Gastrocnemius medialis (tissue), 4 donors: ENCODE data around the gene UGT1A8. TPM values are rescaled to one million over a fixed set of nuclear protein-coding genes. Genes with fewer than 3 reads are reported as not detected.
"Not testable (repeated sequence)": the region's sequence is repeated elsewhere in the genome, so short reads cannot be mapped to it uniquely, and the experiment has no call there.

Source experiments
- ATAC-seq, 2 donors: fragments of 150-250 bp; one replicate each; pipeline ENCODE4 v1.9.1; 2016
- DNase-seq, 2 donors: peaks; one replicate each; pipeline ENCODE4 v3.0.0-alpha.2; 2019
- H3K27ac ChIP-seq, 4 donors: fragments of 200-600 bp; sonication (generic); 1 replicate in 1 of 4; 2 replicates in 3 of 4; pipeline ENCODE4 v1.5.1; 2016 to 2018; ENCODE audit warnings: mild to moderate bottlenecking in 2 of 4, moderate library complexity in 1 of 4
- H3K27me3 ChIP-seq, 3 donors: fragments of 200-600 bp; sonication (generic) in 2 of 3; 1 replicate in 1 of 3; 2 replicates in 2 of 3; pipeline versions ENCODE4 v1.5.1 to v1.6.0; 2016 to 2019; ENCODE audit warnings: mild to moderate bottlenecking in 1 of 3, moderate library complexity in 1 of 3
- H3K36me3 ChIP-seq, 2 donors: fragments of 200-600 bp; sonication (generic) in 1 of 2; one replicate each; pipeline ENCODE4 v1.5.1; 2017 to 2018
- H3K4me1 ChIP-seq, 2 donors: fragments of 200-600 bp; sonication (generic) in 1 of 2; one replicate each; pipeline ENCODE4 v1.5.1; 2016 to 2017; ENCODE audit warnings: mild to moderate bottlenecking in 2 of 2
- H3K4me3 ChIP-seq, 4 donors: fragments of 200-600 bp; sonication (generic) in 3 of 4; 1 replicate in 1 of 4; 2 replicates in 3 of 4; pipeline ENCODE4 v1.5.1; 2016 to 2019; ENCODE audit warnings: mild to moderate bottlenecking in 2 of 4
- H3K9me3 ChIP-seq, 3 donors: fragments of 200-600 bp; sonication (generic) in 2 of 3; 1 replicate in 1 of 3; 2 replicates in 2 of 3; pipeline ENCODE4 v1.5.1; 2016 to 2019
- POLR2A ChIP-seq, 2 donors: fragments of 450-650 bp; IDR thresholded peaks; one replicate each; pipeline ENCODE4 v1.6.1; 2017; ENCODE audit warnings: antibody characterized with exemption in 2 of 2, mild to moderate bottlenecking in 2 of 2, moderate library complexity in 2 of 2
- in situ Hi-C, 4 donors: fragments of 200-750 bp; cut with MboI; loops; one replicate each; pipeline versions ENCODE4 v1.15.0 to v1.8.0; 2017; ENCODE audit warnings: low sequenced_read_pairs in 4 of 4
- intact Hi-C: fragments of 100-400 bp; cut with DNase I; formaldehyde crosslinking; loops from one replicate; pipeline ENCODE4 v1.15.1; 2023; ENCODE audit warnings: low total_unique reads
- total RNA-seq, 4 donors: library from RNA; depleted of rRNA; stranded (reverse); fragments of >200 nt; gene quantifications; one replicate each; pipeline versions ENCODE4 v1.1.0 to v1.2.3, GENCODE V29; 2016
- TF ChIP-seq, protein P1 (sequence below), 5 experiments: fragments of 450-650 bp in 3 of 5; fragments of 200-600 bp in 2 of 5; sonication (generic) in 2 of 5; IDR thresholded peaks in 4 of 5; conservative IDR thresholded peaks in 1 of 5; 1 replicate in 4 of 5; 2 replicates in 1 of 5; pipeline ENCODE4 v1.5.1; 2016 to 2019; ENCODE audit warnings: antibody characterized with exemption in 5 of 5, mild to moderate bottlenecking in 3 of 5, moderate library complexity in 3 of 5

The UGT1A8 gene
- total RNA-seq, 4 donors from 2014 or later = not detected

DNA sequence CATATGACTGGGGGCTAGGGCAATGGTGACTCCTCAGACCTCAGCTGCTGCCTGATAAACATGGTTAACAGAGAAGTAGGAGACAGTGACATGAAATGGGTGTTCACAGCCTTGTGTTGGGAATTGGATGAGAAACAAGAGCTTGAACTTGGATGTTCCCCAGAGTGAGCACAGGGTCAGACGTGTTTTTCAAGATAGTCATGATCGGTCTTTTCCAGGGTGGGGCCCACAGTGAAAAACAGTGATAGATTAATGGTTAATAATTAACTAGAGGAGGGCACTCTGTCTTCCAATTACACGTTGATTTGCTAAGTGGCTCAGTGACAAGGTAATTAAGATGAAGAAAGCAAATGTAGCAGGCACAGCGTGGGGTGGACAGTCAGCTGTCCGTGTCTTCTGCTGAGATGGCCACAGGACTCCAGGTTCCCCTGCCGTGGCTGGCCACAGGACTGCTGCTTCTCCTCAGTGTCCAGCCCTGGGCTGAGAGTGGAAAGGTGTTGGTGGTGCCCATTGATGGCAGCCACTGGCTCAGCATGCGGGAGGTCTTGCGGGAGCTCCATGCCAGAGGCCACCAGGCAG is 111.4 kb downstream of the UGT1A8 start, which contains the start of gene UGT1A3:
TSS of gene UGT1A3 (plus strand) at position 320 of the 579 bp plus-strand sequence. CDS start at position 405, 85 bp downstream.
- ATAC-seq (no peak), DNase-seq (no peak)
- no peaks in the 10 kb centered on the region for H3K36me3 ChIP-seq
- H3K9me3 ChIP-seq = no peaks in the 10 kb centered on the region
- in situ Hi-C loops (no loop called here), intact Hi-C loops (no loop called here)
- H3K27me3 ChIP-seq = no peaks in the 10 kb centered on the region
- H3K4me3 ChIP-seq = no peak within 1 kb of the TSS
- H3K27ac ChIP-seq = no peak within 1 kb of the TSS
- H3K4me1 ChIP-seq = no peaks in the 10 kb centered on the region
- TF ChIP-seq POLR2A (IDR thresholded peaks at IDR 0.05) = no peak
- TF ChIP-seq, protein P1, sequence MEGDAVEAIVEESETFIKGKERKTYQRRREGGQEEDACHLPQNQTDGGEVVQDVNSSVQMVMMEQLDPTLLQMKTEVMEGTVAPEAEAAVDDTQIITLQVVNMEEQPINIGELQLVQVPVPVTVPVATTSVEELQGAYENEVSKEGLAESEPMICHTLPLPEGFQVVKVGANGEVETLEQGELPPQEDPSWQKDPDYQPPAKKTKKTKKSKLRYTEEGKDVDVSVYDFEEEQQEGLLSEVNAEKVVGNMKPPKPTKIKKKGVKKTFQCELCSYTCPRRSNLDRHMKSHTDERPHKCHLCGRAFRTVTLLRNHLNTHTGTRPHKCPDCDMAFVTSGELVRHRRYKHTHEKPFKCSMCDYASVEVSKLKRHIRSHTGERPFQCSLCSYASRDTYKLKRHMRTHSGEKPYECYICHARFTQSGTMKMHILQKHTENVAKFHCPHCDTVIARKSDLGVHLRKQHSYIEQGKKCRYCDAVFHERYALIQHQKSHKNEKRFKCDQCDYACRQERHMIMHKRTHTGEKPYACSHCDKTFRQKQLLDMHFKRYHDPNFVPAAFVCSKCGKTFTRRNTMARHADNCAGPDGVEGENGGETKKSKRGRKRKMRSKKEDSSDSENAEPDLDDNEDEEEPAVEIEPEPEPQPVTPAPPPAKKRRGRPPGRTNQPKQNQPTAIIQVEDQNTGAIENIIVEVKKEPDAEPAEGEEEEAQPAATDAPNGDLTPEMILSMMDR (IDR thresholded peaks at IDR 0.05 in 4 of 5, conservative IDR thresholded peaks at IDR 0.05 in 1 of 5) = no peak

DNA sequence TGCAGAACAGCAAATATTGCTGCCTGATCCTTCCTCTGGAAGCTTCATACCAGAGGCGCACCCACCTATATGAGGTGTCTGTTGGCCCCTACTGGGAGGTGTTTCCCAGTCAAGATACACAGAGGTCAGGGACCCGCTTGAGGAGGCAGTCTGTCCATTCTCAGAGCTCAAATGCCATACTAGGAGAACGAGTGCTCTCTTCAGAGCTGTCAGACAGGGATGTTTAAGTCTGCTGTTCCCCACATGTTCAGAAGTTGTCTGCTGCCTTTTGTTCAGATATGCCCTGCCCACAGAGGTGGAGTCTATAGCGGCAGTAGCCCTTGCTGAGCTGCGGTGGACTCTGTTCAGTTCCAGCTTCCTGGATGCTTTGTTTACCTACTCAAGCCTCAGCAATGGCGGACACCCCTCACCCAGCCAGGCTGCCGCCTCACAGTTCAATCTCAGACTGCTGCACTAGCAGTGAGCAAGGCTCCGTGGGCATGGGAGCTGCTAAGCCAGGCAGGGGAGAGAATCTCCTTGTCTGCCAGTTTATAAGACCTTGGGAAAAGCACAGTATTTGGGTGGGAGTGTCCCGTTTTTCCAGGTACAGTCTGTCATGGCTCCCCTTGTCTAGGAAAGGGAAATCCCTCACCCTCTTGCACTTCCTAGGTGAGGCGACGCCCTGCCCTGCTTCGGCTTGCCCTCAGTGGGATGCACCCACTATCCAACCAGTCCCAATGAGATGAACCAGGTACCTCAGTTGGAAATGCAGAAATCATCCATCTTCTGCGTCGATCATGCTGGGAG is 119.6 kb downstream of the UGT1A8 start:
- H3K36me3 ChIP-seq, intact Hi-C loops, H3K4me3 ChIP-seq, H3K9me3 ChIP-seq, H3K27ac ChIP-seq, in situ Hi-C loops, H3K27me3 ChIP-seq, H3K4me1 ChIP-seq, DNase-seq, ATAC-seq: not testable (repeated sequence)

DNA sequence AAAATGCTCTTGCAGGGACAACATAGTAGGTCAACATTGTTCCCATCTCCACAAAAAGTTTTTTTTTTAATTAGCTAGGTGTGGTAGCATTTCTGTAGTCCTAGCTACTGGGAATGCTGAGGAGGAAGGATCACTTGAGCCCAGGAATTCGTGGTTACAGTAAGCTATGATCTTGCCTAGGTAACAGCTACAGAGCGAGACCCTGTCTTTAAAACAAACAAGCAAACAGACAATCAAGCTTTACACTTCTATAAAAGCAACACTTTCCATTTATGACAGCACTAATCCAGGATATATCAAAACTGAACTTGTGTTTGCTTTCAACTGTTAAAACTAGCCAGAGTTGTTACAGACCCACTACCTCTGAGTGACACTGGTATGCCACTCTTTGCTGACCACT is 123.4 kb downstream of the UGT1A8 start:
- DNase-seq (no peak), ATAC-seq (no peak)
- Histone ChIP-seq H3K36me3 (no peaks in the 10 kb centered on the region), H3K4me1 (no peaks in the 10 kb centered on the region), H3K27me3 (no peaks in the 10 kb centered on the region), H3K9me3 (no peaks in the 10 kb centered on the region), H3K27ac (no peak overlapping the region), H3K4me3 (no peak overlapping the region)
- TF ChIP-seq, protein P1 (IDR thresholded peaks at IDR 0.05 in 4 of 5, conservative IDR thresholded peaks at IDR 0.05 in 1 of 5) = no peak
- TF ChIP-seq POLR2A (IDR thresholded peaks at IDR 0.05) = no peak
- in situ Hi-C loops (no loop called here), intact Hi-C loops (no loop called here)

DNA sequence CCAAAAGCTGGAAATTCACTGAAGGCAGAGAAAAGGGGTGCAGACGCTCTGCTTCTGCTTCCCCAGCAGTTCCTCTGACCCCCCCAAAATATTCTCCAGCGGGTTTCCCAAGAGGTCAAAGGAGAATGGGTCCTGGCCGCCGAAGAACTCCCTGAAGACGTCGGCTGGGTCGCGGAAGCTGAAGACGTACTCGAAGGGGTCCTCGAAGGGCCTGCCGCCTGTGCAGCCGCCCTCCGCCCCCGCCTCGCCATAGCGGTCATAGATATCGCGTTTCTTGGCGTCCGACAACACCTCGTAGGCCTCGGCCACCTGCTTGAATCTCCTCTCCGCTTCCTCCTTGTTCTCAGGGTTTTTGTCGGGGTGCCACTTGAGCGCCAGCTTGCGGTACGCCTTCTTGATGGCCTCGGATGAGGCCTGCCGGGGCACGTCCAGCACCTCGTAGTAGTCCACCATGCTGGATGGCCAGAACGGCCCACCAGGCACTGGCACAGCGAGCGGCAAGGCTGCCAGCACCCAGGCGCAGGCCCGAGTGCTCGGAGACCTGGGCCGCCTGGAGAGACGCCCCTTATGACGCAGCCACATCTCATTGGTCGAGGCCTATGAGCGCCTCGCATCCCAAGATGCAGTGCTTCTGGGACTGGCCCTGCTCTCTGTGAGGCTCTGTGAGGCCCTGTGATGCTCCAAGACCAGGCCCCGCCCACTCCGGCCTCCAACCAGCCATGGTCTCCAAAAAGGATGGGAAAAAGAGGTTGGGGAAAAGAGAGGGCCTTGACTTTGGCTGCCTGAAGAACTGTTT is 126.2 kb downstream of the UGT1A8 start:
- intact Hi-C loops = no loop called here
- no peak for DNase-seq
- H3K27ac ChIP-seq = no peak overlapping the region
- TF ChIP-seq POLR2A (IDR thresholded peaks at IDR 0.05) = no peak
- TF ChIP-seq, protein P1 (IDR thresholded peaks at IDR 0.05 in 4 of 5, conservative IDR thresholded peaks at IDR 0.05 in 1 of 5) = no peak
- H3K9me3 ChIP-seq = no peaks in the 10 kb centered on the region
- no peak for ATAC-seq
- H3K4me1 ChIP-seq = no peaks in the 10 kb centered on the region
- no peaks in the 10 kb centered on the region for H3K27me3 ChIP-seq
- no peaks in the 10 kb centered on the region for H3K36me3 ChIP-seq
- H3K4me3 ChIP-seq = no peak overlapping the region
- in situ Hi-C loops = no loop called here
